H1 (cell line): Measurements from ENCODE around the gene CCNG2. TPM values are rescaled to one million over a fixed set of nuclear protein-coding genes. Genes with fewer than 3 reads are reported as not detected.

Source experiments
- CTCF ChIA-PET: fragments of 300-600 bp; sonication (Branson Sonifier 250); formaldehyde crosslinking; loops from one replicate; lab custom pipeline; 2021; ENCODE audit not compliant: partially characterized antibody; lab: Charles Lee
- POLR2A ChIA-PET: fragments of 300-600 bp; sonication (Branson Sonifier 250); formaldehyde crosslinking; loops from one replicate; lab custom pipeline; 2021; ENCODE audit warnings: inconsistent platforms; ENCODE audit not compliant: partially characterized antibody; lab: Charles Lee
- DNase-seq, 2 experiments: peaks; one replicate each; pipeline versions ENCODE4 v3.0.0 to v3.0.0-alpha.2; 2010 to 2022; ENCODE audit warnings: low spot score in 2 of 2, low read depth in 1 of 2, mixed read lengths in 1 of 2
- FAIRE-seq: peaks from 2 replicates; lab custom pipeline; 2011; peaks lifted over from hg19 to GRCh38; lab: Jason Lieb, UNC
- H2AFZ ChIP-seq: 2 replicates; pipeline ENCODE4 v1.8.1; 2012; ENCODE audit warnings: low read length, inconsistent platforms
- H2AK5ac ChIP-seq: 2 replicates; pipeline ENCODE4 v1.6.1; 2013; ENCODE audit warnings: low read depth, low read length
- H2BK120ac ChIP-seq: replicated peaks from 2 replicates; pipeline ENCODE3; 2013; ENCODE audit warnings: low read depth, low read length, inconsistent platforms
- H2BK12ac ChIP-seq: 2 replicates; pipeline ENCODE4 v1.6.1; 2013; ENCODE audit warnings: low read depth, low read length
- H2BK15ac ChIP-seq: 2 replicates; pipeline ENCODE4 v1.6.1; 2013; ENCODE audit warnings: low read length
- H2BK20ac ChIP-seq: 2 replicates; pipeline ENCODE4 v1.6.1; 2013; ENCODE audit warnings: low read length
- H2BK5ac ChIP-seq: 2 replicates; pipeline ENCODE4 v1.6.1; 2013; ENCODE audit warnings: low read depth, low read length
- H3K14ac ChIP-seq: 2 replicates; pipeline ENCODE4 v1.6.1; 2013; ENCODE audit warnings: inconsistent platforms; ENCODE audit not compliant: insufficient read length
- H3K18ac ChIP-seq: 2 replicates; pipeline ENCODE4 v1.6.1; 2013; ENCODE audit warnings: low read length; ENCODE audit errors: extremely low read depth
- H3K23ac ChIP-seq: 2 replicates; pipeline ENCODE4 v1.6.1; 2013; ENCODE audit warnings: inconsistent platforms; ENCODE audit not compliant: insufficient read length
- H3K23me2 ChIP-seq: 2 replicates; pipeline ENCODE4 v1.6.1; 2013; ENCODE audit warnings: low read depth, low read length
- H3K27ac ChIP-seq: 2 replicates; pipeline ENCODE4 v1.6.1; 2011; ENCODE audit warnings: low read depth, low read length, inconsistent platforms
- H3K27me3 ChIP-seq, 4 experiments: replicated peaks in 1 of 4; 1 replicate in 1 of 4; 2 replicates in 3 of 4; pipeline versions ENCODE4 v1.6.1 to v1.8.1; 2011 to 2013; ENCODE audit warnings: low read length in 3 of 4, mild to moderate bottlenecking in 3 of 4, inconsistent platforms in 2 of 4, mixed read lengths in 2 of 4, moderate library complexity in 1 of 4; ENCODE audit not compliant: control insufficient read depth in 3 of 4, insufficient read depth in 3 of 4; ENCODE audit errors: extremely low read depth in 1 of 4
- H3K36me3 ChIP-seq, 4 experiments: 2 replicates each; pipeline versions ENCODE4 v1.6.1 to v1.8.1; 2011 to 2013; ENCODE audit warnings: mild to moderate bottlenecking in 4 of 4, low read length in 3 of 4, moderate library complexity in 2 of 4, control low read depth in 1 of 4, inconsistent platforms in 1 of 4; ENCODE audit not compliant: insufficient read depth in 4 of 4, control insufficient read depth in 2 of 4
- H3K4ac ChIP-seq: replicated peaks from 2 replicates; pipeline ENCODE3; 2013; ENCODE audit warnings: low read length, low read depth, mixed read lengths, inconsistent platforms; ENCODE audit not compliant: insufficient read length
- H3K4me1 ChIP-seq, 4 experiments: replicated peaks in 1 of 4; 1 replicate in 1 of 4; 2 replicates in 3 of 4; pipeline versions ENCODE4 v1.6.1 to v1.8.1; 2011 to 2013; ENCODE audit warnings: low read length in 3 of 4, inconsistent platforms in 2 of 4, mixed read lengths in 1 of 4; ENCODE audit not compliant: insufficient read depth in 4 of 4, control insufficient read depth in 3 of 4
- H3K4me2 ChIP-seq, 2 experiments: 2 replicates each; pipeline versions ENCODE4 v1.6.1 to v1.8.1; 2011 to 2013; ENCODE audit warnings: low read depth in 2 of 2, low read length in 2 of 2, control low read depth in 1 of 2, inconsistent platforms in 1 of 2, mild to moderate bottlenecking in 1 of 2; ENCODE audit not compliant: insufficient read depth in 1 of 2
- H3K4me3 ChIP-seq, 4 experiments: fragments of 200-600, 300-600 bp in 1 of 4; sonication (generic), shearing (Covaris generic), sonication (Bioruptor Twin) in 1 of 4; 2 replicates each; pipeline versions ENCODE4 v1.5.1 to v1.8.1; 2011 to 2016; ENCODE audit warnings: low read length in 4 of 4, low read depth in 3 of 4, control low read depth in 2 of 4, inconsistent platforms in 2 of 4, mild to moderate bottlenecking in 2 of 4, mixed read lengths in 1 of 4, moderate library complexity in 1 of 4; ENCODE audit not compliant: insufficient read depth in 2 of 4; ENCODE audit errors: extremely low read depth in 1 of 4
- H3K56ac ChIP-seq: replicated peaks from 2 replicates; pipeline ENCODE3; 2013; ENCODE audit warnings: low read depth, mild to moderate bottlenecking, mixed read lengths, low read length, inconsistent platforms; ENCODE audit not compliant: insufficient read length
- H3K79me1 ChIP-seq: 2 replicates; pipeline ENCODE4 v1.6.1; 2013; ENCODE audit warnings: low read depth, low read length, control low read depth
- H3K79me2 ChIP-seq, 2 experiments: 2 replicates each; pipeline versions ENCODE4 v1.6.1 to v1.8.1; 2012 to 2013; ENCODE audit warnings: low read length in 2 of 2, mild to moderate bottlenecking in 2 of 2, inconsistent platforms in 1 of 2; ENCODE audit not compliant: insufficient read depth in 2 of 2, control insufficient read depth in 1 of 2
- H3K9ac ChIP-seq, 4 experiments: replicated peaks in 1 of 4; 1 replicate in 1 of 4; 2 replicates in 3 of 4; pipeline versions ENCODE4 v1.6.1 to v1.8.1; 2011 to 2013; ENCODE audit warnings: low read depth in 3 of 4, low read length in 3 of 4, control low read depth in 2 of 4, mild to moderate bottlenecking in 2 of 4, moderate library complexity in 2 of 4, inconsistent platforms in 1 of 4; ENCODE audit errors: extremely low read depth in 1 of 4
- H3K9me3 ChIP-seq, 2 experiments: 2 replicates each; pipeline versions ENCODE4 v1.6.1 to v1.8.1; 2012 to 2013; ENCODE audit warnings: mild to moderate bottlenecking in 2 of 2, moderate library complexity in 2 of 2, control low read depth in 1 of 2, inconsistent platforms in 1 of 2, low read depth in 1 of 2, low read length in 1 of 2, mixed read lengths in 1 of 2; ENCODE audit not compliant: insufficient read depth in 2 of 2
- H4K20me1 ChIP-seq, 2 experiments: replicated peaks in 1 of 2; 2 replicates each; pipeline versions ENCODE3 to v1.8.1; 2011 to 2013; ENCODE audit warnings: inconsistent platforms in 2 of 2, low read length in 2 of 2, mild to moderate bottlenecking in 1 of 2; ENCODE audit not compliant: insufficient read depth in 2 of 2, control insufficient read depth in 1 of 2
- H4K5ac ChIP-seq: 2 replicates; pipeline ENCODE4 v1.6.1; 2013; ENCODE audit warnings: low read length, low read depth, mixed read lengths, inconsistent platforms; ENCODE audit not compliant: insufficient read length
- H4K8ac ChIP-seq: 2 replicates; pipeline ENCODE4 v1.8.0; 2013; ENCODE audit warnings: mild to moderate bottlenecking, moderate library complexity, low read length, inconsistent platforms; ENCODE audit not compliant: insufficient read depth; ENCODE audit errors: extremely low read depth
- H4K91ac ChIP-seq: replicated peaks from 2 replicates; pipeline ENCODE3; 2013; ENCODE audit warnings: low read length, mixed read lengths, inconsistent platforms; ENCODE audit not compliant: insufficient read length
- BRCA1 ChIP-seq: IDR thresholded peaks from 2 replicates; pipeline ENCODE4 v1.6.1; 2012; ENCODE audit warnings: low read depth, low read length, improper control_type of control experiment
- CHD2 ChIP-seq: IDR thresholded peaks from 2 replicates; pipeline ENCODE4 v1.6.1; 2012; ENCODE audit warnings: low read length, improper control_type of control experiment
- HDAC6 ChIP-seq: IDR thresholded peaks from one replicate; pipeline ENCODE4 v1.7.1; 2012; ENCODE audit warnings: low read depth, mild to moderate bottlenecking, inconsistent platforms, low read length, moderate library complexity
- JUN ChIP-seq: IDR thresholded peaks from 2 replicates; pipeline ENCODE4 v1.6.1; 2011; ENCODE audit warnings: low read depth, mild to moderate bottlenecking, improper control_type of control experiment, low read length
- MAFK ChIP-seq: IDR thresholded peaks from 2 replicates; pipeline ENCODE4 v1.6.1; 2012; ENCODE audit warnings: low read depth, mild to moderate bottlenecking, improper control_type of control experiment, low read length
- RAD21 ChIP-seq, 2 experiments: IDR thresholded peaks in 1 of 2; conservative IDR thresholded peaks in 1 of 2; 2 replicates each; pipeline ENCODE4 v1.6.1; 2011; ENCODE audit warnings: low read depth in 2 of 2, low read length in 2 of 2, improper control_type of control experiment in 1 of 2, inconsistent platforms in 1 of 2, mild to moderate bottlenecking in 1 of 2, moderate library complexity in 1 of 2
- SIRT6 ChIP-seq: IDR thresholded peaks from one replicate; pipeline ENCODE4 v1.7.1; 2012; ENCODE audit warnings: low read length, inconsistent platforms
- TAF1 ChIP-seq: IDR thresholded peaks from 2 replicates; pipeline ENCODE4 v1.6.1; 2011; ENCODE audit warnings: mild to moderate bottlenecking, low read depth, low read length
- TAF7 ChIP-seq: optimal IDR thresholded peaks from 2 replicates; pipeline ENCODE3; 2011; ENCODE audit warnings: low read depth, mild to moderate bottlenecking, inconsistent platforms, low read length, moderate library complexity, borderline replicate concordance
- TBP ChIP-seq: IDR thresholded peaks from 2 replicates; pipeline ENCODE4 v1.6.1; 2011; ENCODE audit warnings: low read depth, low read length, improper control_type of control experiment
- WGBS, 2 experiments: shearing (Covaris generic) in 1 of 2; methylation state at CpG; one replicate each; pipeline versions ENCODE4 v1.1.6 to v1.1.7; 2013 to 2015; ENCODE audit warnings: low lambda C conversion rate in 2 of 2, mixed read lengths in 2 of 2, inconsistent platforms in 1 of 2, low coverage in 1 of 2, missing lambda C conversion rate in 1 of 2; ENCODE audit not compliant: insufficient replicate concordance in 2 of 2, insufficient coverage in 1 of 2, insufficient read length in 1 of 2; ENCODE audit errors: extremely low coverage in 1 of 2, missing lambda C conversion rate in 1 of 2; 5-methylcytosine and 5-hydroxymethylcytosine counted together
- polyA plus RNA-seq, 7 experiments: library from polyadenylated mRNA; depleted of rRNA in 3 of 7; stranded (reverse) in 5 of 7; unstranded in 2 of 7; fragments of >200 nt in 5 of 7; fragments of 200-250 nt in 2 of 7; gene quantifications; 1 replicate in 5 of 7; 2 replicates in 1 of 7; 4 replicates in 1 of 7; pipeline versions ENCODE4 v1.2.1 to v1.2.3, GENCODE V29; 2011 to 2013; ENCODE audit warnings: missing spikeins in 2 of 7, mixed read lengths in 2 of 7
- total RNA-seq: library from RNA; stranded (reverse); fragmentation: NEBNext Ultra II Directional; extraction: Animal tissue kit (Norgen Biotek cat#: 25700); gene quantifications from 2 replicates; pipeline ENCODE4 v1.2.1, GENCODE V29; 2021
- TF ChIP-seq, protein P1 (sequence below), 3 experiments: IDR thresholded peaks; 1 replicate in 2 of 3; 2 replicates in 1 of 3; pipeline versions ENCODE4 v1.5.1 to v1.6.1; 2011; ENCODE audit warnings: low read length in 3 of 3, mild to moderate bottlenecking in 3 of 3, inconsistent platforms in 2 of 3, low read depth in 1 of 3, moderate library complexity in 1 of 3; ENCODE audit not compliant: insufficient read depth in 1 of 3; ENCODE audit errors: control extremely low read depth in 1 of 3
- TF ChIP-seq, protein P2 (sequence below): IDR thresholded peaks from 2 replicates; pipeline ENCODE4 v1.6.1; 2012; ENCODE audit warnings: inconsistent platforms

CCNG2 gene
- total and polyA plus RNA-seq, 2 of the 8 experiments (the other 6 are each of a cell fraction or from before 2014, with no cell fraction given), result 3.5 to 13.9 TPM

DNA sequence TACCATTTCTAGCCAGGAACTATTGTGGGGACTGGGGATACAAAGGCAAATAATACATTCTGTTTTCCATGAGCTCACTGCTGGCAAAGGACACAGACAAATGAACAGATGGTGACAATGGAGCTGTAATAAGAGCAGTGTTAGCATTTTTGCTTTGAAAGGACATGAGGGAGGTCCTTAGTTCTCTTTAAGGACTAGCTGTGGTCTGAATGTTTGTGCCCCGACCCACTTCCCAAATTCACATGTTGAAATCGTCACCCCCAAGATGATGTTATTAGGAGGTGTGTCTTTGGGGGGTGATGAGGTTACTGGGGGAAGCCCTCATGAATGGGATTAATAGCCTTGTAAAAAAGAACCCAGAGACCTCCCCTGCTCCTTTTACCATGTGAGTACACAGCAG is 30.3 kb downstream of the CCNG2 start:
- H4K20me1 ChIP-seq, result no peaks in the 10 kb centered on the region
- no peaks in the 10 kb centered on the region for H3K9me3 ChIP-seq
- H4K5ac ChIP-seq, result no peak overlapping the region
- H2BK20ac ChIP-seq, result no peak overlapping the region
- no peak overlapping the region for H3K18ac ChIP-seq
- H2BK15ac ChIP-seq, result no peak overlapping the region
- no peak overlapping the region for H3K4ac ChIP-seq
- no peak overlapping the region for H4K91ac ChIP-seq
- H3K23me2 ChIP-seq, result no peaks in the 10 kb centered on the region
- no peak overlapping the region for H2BK120ac ChIP-seq
- no peak overlapping the region for H4K8ac ChIP-seq
- H3K36me3 ChIP-seq, result no peaks in the 10 kb centered on the region
- WGBS, 2 experiments, result 90% methylated on average over 2 of the region's 2 CpGs; no CpG with 5 or more reads in 1 of the 2 experiments
- no peak overlapping the region for H3K23ac ChIP-seq
- no peak overlapping the region for H3K14ac ChIP-seq
- no peak overlapping the region for H3K4me3 ChIP-seq
- CTCF ChIA-PET, result interaction anchor here (0.6 to 6.0 kb wide), 8 partner anchors 10 to 806 kb away, joined by 3 to 63 read pairs (median 3); no protein-coding TSS in a partner anchor
- H3K56ac ChIP-seq, result no peak overlapping the region
- H2BK12ac ChIP-seq, result no peak overlapping the region
- POLR2A ChIA-PET, result interaction anchor here (1.0 kb wide), 1 partner anchor 59 kb away, joined by 3 read pairs; no protein-coding TSS in a partner anchor
- H3K9ac ChIP-seq, result no peak overlapping the region
- H3K27me3 ChIP-seq, result no peaks in the 10 kb centered on the region
- H2BK5ac ChIP-seq, result no peak overlapping the region
- no peak overlapping the region for H2AFZ ChIP-seq
- H3K79me1 ChIP-seq, result no peaks in the 10 kb centered on the region
- no peaks in the 10 kb centered on the region; a peak in 1 of 7 replicates for H3K4me1 ChIP-seq
- no peak overlapping the region for H2AK5ac ChIP-seq
- H3K4me2 ChIP-seq, result no peak overlapping the region
- H3K27ac ChIP-seq, result no peak overlapping the region
- no peaks in the 10 kb centered on the region for H3K79me2 ChIP-seq
- no peak for DNase-seq
- no peak for FAIRE-seq
- TF ChIP-seq TAF1, result no peak
- no peak for TF ChIP-seq JUN
- TF ChIP-seq TBP, result no peak
- TF ChIP-seq HDAC6, result no peak
- no peak for TF ChIP-seq SIRT6
- TF ChIP-seq, protein P1, sequence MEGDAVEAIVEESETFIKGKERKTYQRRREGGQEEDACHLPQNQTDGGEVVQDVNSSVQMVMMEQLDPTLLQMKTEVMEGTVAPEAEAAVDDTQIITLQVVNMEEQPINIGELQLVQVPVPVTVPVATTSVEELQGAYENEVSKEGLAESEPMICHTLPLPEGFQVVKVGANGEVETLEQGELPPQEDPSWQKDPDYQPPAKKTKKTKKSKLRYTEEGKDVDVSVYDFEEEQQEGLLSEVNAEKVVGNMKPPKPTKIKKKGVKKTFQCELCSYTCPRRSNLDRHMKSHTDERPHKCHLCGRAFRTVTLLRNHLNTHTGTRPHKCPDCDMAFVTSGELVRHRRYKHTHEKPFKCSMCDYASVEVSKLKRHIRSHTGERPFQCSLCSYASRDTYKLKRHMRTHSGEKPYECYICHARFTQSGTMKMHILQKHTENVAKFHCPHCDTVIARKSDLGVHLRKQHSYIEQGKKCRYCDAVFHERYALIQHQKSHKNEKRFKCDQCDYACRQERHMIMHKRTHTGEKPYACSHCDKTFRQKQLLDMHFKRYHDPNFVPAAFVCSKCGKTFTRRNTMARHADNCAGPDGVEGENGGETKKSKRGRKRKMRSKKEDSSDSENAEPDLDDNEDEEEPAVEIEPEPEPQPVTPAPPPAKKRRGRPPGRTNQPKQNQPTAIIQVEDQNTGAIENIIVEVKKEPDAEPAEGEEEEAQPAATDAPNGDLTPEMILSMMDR (IDR thresholded peaks at IDR 0.05; ENCODE audit: control extremely low read depth in 1 of 3, insufficient read depth in 1 of 3, low read depth in 1 of 3, low read length in 3 of 3), result no peak
- TF ChIP-seq, protein P2, sequence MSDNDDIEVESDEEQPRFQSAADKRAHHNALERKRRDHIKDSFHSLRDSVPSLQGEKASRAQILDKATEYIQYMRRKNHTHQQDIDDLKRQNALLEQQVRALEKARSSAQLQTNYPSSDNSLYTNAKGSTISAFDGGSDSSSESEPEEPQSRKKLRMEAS, result no peak
- TF ChIP-seq CHD2, result no peak
- TF ChIP-seq BRCA1, result no peak
- no peak for TF ChIP-seq RAD21 (IDR thresholded peaks at IDR 0.05 in 1 of 2, conservative IDR thresholded peaks at IDR 0.05 in 1 of 2; ENCODE audit: low read depth in 2 of 2, low read length in 2 of 2)
- TF ChIP-seq TAF7, result no peak
- TF ChIP-seq MAFK, result no peak
